ENCODE data around the gene PRM2. TPM values are rescaled to one million over a fixed set of nuclear protein-coding genes. Genes with fewer than 3 reads are reported as not detected.
"Not testable (repeated sequence)": the region's sequence is repeated elsewhere in the genome, so short reads cannot be mapped to it uniquely, and the experiment has no call there.

Gene PRM2
- total and polyA plus RNA-seq, 2 donors (not counting 3 experiments of a cell fraction or from before 2014, with no cell fraction given) = not detected

DNA sequence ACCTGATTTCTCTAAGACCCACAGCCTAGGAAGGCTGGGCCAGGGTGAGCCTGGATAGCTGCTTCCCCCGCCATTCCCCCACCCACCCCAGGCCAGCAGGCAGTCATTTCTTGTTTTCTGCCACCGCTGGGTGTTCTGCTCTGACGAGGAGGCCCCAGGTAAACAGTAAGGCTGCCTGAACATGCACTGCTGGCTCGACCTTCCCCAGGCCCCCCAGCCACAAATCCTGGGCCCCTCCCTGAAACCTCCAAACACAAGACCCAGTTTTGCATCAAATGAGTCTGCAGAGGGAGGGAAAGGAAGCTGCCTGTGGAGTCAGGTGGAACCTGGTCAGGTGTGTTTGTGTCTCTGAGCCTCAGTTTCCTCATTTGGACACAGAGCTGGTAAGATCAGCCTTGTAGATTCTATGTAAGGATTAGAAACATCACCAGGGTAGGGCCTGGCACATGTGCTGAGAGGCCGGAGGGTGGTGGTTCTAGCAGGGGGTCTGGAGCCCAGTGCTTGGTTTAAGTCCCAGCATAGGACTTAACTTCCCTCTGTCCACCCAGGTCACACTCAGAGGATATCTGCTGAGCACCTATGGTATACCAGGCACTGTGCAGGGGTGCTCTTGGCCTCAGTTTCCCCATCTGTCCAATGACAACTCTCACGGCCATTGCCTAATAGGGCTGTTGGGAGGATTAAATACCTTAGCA is 23.7 kb upstream of the PRM2 start:
- Histone ChIP-seq H3K9ac (replicated peaks; ENCODE audit: extremely low read depth, insufficient read depth, low read length) (no peak overlapping the region), H3K27me3 (ENCODE audit: control insufficient read depth in 2 of 2, insufficient read depth in 2 of 2, low read length in 2 of 2) (no peaks in the 10 kb centered on the region), H3K4me3 (replicated peaks in 1 of 3; ENCODE audit: insufficient read depth in 1 of 3, low read depth in 1 of 3, low read length in 3 of 3) (no peak overlapping the region), H3K27ac (ENCODE audit: insufficient read depth, low read depth, low read length) (no peak overlapping the region), H3K79me2 (ENCODE audit: control insufficient read depth, insufficient read depth, low read length) (no peaks in the 10 kb centered on the region), H3K9me1 (replicated peaks; ENCODE audit: control insufficient read depth, extremely low read depth, insufficient read depth, low read length) (no peaks in the 10 kb centered on the region), H3K9me3 (replicated peaks; ENCODE audit: control insufficient read depth, insufficient read depth, low read length) (no peaks in the 10 kb centered on the region), H3K4me1 (ENCODE audit: control insufficient read depth, extremely low read depth, insufficient read depth, low read length) (no peaks in the 10 kb centered on the region), H4K20me1 (replicated peaks; ENCODE audit: control insufficient read depth, extremely low read depth, insufficient read depth, low read length) (no peaks in the 10 kb centered on the region), H3K4me2 (ENCODE audit: insufficient read depth, low read length) (no peak overlapping the region), H2AFZ (ENCODE audit: low read depth, low read length) (no peak overlapping the region), H3K36me3 (ENCODE audit: control insufficient read depth in 2 of 2, extremely low read depth in 1 of 2, insufficient read depth in 2 of 2, low read length in 2 of 2) (no peaks in the 10 kb centered on the region)
- BruUV-seq (replicated peaks) = no TSS peak
- intact Hi-C loops (cut with micrococcal nuclease) = no loop called here
- TF ChIP-seq MYC (IDR thresholded peaks at IDR 0.05; ENCODE audit: low read depth, low read length) (no peak), EZH2 (IDR thresholded peaks at IDR 0.05; ENCODE audit: borderline replicate concordance, low read depth, low read length, severe bottlenecking) (no peak), FOS (IDR thresholded peaks at IDR 0.05; ENCODE audit: borderline replicate concordance, insufficient read depth, low read length) (no peak), CTCF (IDR thresholded peaks at IDR 0.05; ENCODE audit: extremely low read depth in 1 of 2, insufficient read depth in 1 of 2, low read depth in 1 of 2, low read length in 2 of 2) (no peak), POLR2A (IDR thresholded peaks at IDR 0.05; ENCODE audit: low read depth, low read length) (no peak), POLR2AphosphoS5 (IDR thresholded peaks at IDR 0.05; ENCODE audit: insufficient read depth, low read depth, low read length) (no peak), GATA2 (IDR thresholded peaks at IDR 0.05; ENCODE audit: insufficient read depth, insufficient read length, low read depth, low read length) (no peak), JUN (IDR thresholded peaks at IDR 0.05; ENCODE audit: borderline replicate concordance, insufficient read depth, insufficient read length, low read depth) (no peak)
- TF ChIP-seq, protein P1, sequence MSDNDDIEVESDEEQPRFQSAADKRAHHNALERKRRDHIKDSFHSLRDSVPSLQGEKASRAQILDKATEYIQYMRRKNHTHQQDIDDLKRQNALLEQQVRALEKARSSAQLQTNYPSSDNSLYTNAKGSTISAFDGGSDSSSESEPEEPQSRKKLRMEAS (IDR thresholded peaks at IDR 0.05; ENCODE audit: insufficient read depth, insufficient read length) = no peak
- no peak for DNase-seq (ENCODE audit: low read depth, low spot score)
- no peak for FAIRE-seq
- ChIA-PET POLR2A (no interaction called here), CTCF (no interaction called here)
- dilution Hi-C loops (cut with MboI; ENCODE audit: extremely low pct_ligation_motif_present, low sequenced_read_pairs) = no loop called here

GRCh38 chr16:11298950-11299547 is 22.8 kb upstream of the PRM2 start:
- DNase-seq (ENCODE audit: low read depth, low spot score); H3K27ac ChIP-seq (ENCODE audit: insufficient read depth, low read depth, low read length); H2AFZ ChIP-seq (ENCODE audit: low read depth, low read length); H3K79me2 ChIP-seq (ENCODE audit: control insufficient read depth, insufficient read depth, low read length); H3K9me3 ChIP-seq (replicated peaks; ENCODE audit: control insufficient read depth, insufficient read depth, low read length); H3K9me1 ChIP-seq (replicated peaks; ENCODE audit: control insufficient read depth, extremely low read depth, insufficient read depth, low read length); H3K4me1 ChIP-seq (ENCODE audit: control insufficient read depth, extremely low read depth, insufficient read depth, low read length); H3K4me2 ChIP-seq (ENCODE audit: insufficient read depth, low read length); BruUV-seq (replicated peaks); H4K20me1 ChIP-seq (replicated peaks; ENCODE audit: control insufficient read depth, extremely low read depth, insufficient read depth, low read length); intact Hi-C loops (cut with micrococcal nuclease); H3K9ac ChIP-seq (replicated peaks; ENCODE audit: extremely low read depth, insufficient read depth, low read length); POLR2A ChIA-PET; dilution Hi-C loops (cut with MboI; ENCODE audit: extremely low pct_ligation_motif_present, low sequenced_read_pairs); H3K36me3 ChIP-seq (ENCODE audit: control insufficient read depth in 2 of 2, extremely low read depth in 1 of 2, insufficient read depth in 2 of 2, low read length in 2 of 2); H3K4me3 ChIP-seq (replicated peaks in 1 of 3; ENCODE audit: insufficient read depth in 1 of 3, low read depth in 1 of 3, low read length in 3 of 3); FAIRE-seq; H3K27me3 ChIP-seq (ENCODE audit: control insufficient read depth in 2 of 2, insufficient read depth in 2 of 2, low read length in 2 of 2): not testable (repeated sequence)
- CTCF ChIA-PET = interaction anchor here (1.1 to 2.2 kb wide), 3 partner anchors 13 to 345 kb away, joined by 3 to 8 read pairs (median 4); partner anchors contain the start of gene SOCS1

Data from endothelial cell of umbilical vein (primary cell).